ENCODE data around the gene GLP2R.

The GLP2R gene

GRCh38 chr17:9895923-9896322, 70.2 kb downstream of the GLP2R start:
- no peak overlapping the region for H3K4me3 ChIP-seq (ENCODE audit: low read depth, low read length)

- no peak overlapping the region for H3K4me3 ChIP-seq (ENCODE audit: low read depth, low read length)
These were observed 71.7 kb downstream of the GLP2R start for GRCh38 chr17:9897372-9897968.

- no peak overlapping the region for H3K4me3 ChIP-seq (ENCODE audit: low read depth, low read length)
These were observed 73.1 kb downstream of the GLP2R start for GRCh38 chr17:9898812-9899211.

GRCh38 chr17:9899280-9900043, 73.7 kb downstream of the GLP2R start:
- no peak overlapping the region for H3K4me3 ChIP-seq (ENCODE audit: low read depth, low read length)

GRCh38 chr17:9900044-9900594, 74.4 kb downstream of the GLP2R start:
- no peak overlapping the region for H3K4me3 ChIP-seq (ENCODE audit: low read depth, low read length)

- no peak overlapping the region for H3K4me3 ChIP-seq (ENCODE audit: low read depth, low read length)
These were observed 75.1 kb downstream of the GLP2R start for GRCh38 chr17:9900784-9901183.

- no peak overlapping the region for H3K4me3 ChIP-seq (ENCODE audit: low read depth, low read length)
These were observed 76.4 kb downstream of the GLP2R start for GRCh38 chr17:9902120-9902519.

GRCh38 chr17:9904277-9905077, 78.8 kb downstream of the GLP2R start:
- H3K4me3 ChIP-seq (ENCODE audit: low read depth, low read length), result no peak overlapping the region

GRCh38 chr17:9905078-9905415, 79.3 kb downstream of the GLP2R start, which contains the start of gene RCVRN:
RCVRN (minus strand) TSS chr17:9905271; CDS start chr17:9905180, 91 bp downstream.
- no peak within 1 kb of the TSS for H3K4me3 ChIP-seq (ENCODE audit: low read depth, low read length)

GRCh38 chr17:9905902-9906301, 80.2 kb downstream of the GLP2R start:
- H3K4me3 ChIP-seq (ENCODE audit: low read depth, low read length), result no peak overlapping the region

GRCh38 chr17:9906616-9907015, 80.9 kb downstream of the GLP2R start:
- H3K4me3 ChIP-seq (ENCODE audit: low read depth, low read length), result no peak overlapping the region

GRCh38 chr17:9907131-9907530, 81.4 kb downstream of the GLP2R start:
- H3K4me3 ChIP-seq (ENCODE audit: low read depth, low read length), result no peak overlapping the region

GRCh38 chr17:9907883-9908648, 82.3 kb downstream of the GLP2R start:
- no peak overlapping the region for H3K4me3 ChIP-seq (ENCODE audit: low read depth, low read length)

GRCh38 chr17:9908649-9909042, 82.9 kb downstream of the GLP2R start:
- H3K4me3 ChIP-seq (ENCODE audit: low read depth, low read length), result no peak overlapping the region

GRCh38 chr17:9911089-9911488, 85.4 kb downstream of the GLP2R start:
- no peak overlapping the region for H3K4me3 ChIP-seq (ENCODE audit: low read depth, low read length)

- H3K4me3 ChIP-seq (ENCODE audit: low read depth, low read length), result no peak overlapping the region
These were observed 86.7 kb downstream of the GLP2R start for GRCh38 chr17:9912121-9913099.

GRCh38 chr17:9913476-9913875, 87.8 kb downstream of the GLP2R start:
- no peak overlapping the region for H3K4me3 ChIP-seq (ENCODE audit: low read depth, low read length)

- H3K4me3 ChIP-seq (ENCODE audit: low read depth, low read length), result no peak overlapping the region
These were observed 90.4 kb downstream of the GLP2R start for GRCh38 chr17:9916108-9916507.

- no peak overlapping the region for H3K4me3 ChIP-seq (ENCODE audit: low read depth, low read length)
These were observed 91.4 kb downstream of the GLP2R start for GRCh38 chr17:9917131-9917530.

GRCh38 chr17:9917801-9918200, 92.1 kb downstream of the GLP2R start:
- H3K4me3 ChIP-seq (ENCODE audit: low read depth, low read length), result no peak overlapping the region
